Measurements from ENCODE around the gene ATG9B. TPM values are rescaled to one million over a fixed set of nuclear protein-coding genes. Genes with fewer than 3 reads are reported as not detected.

ATG9B gene
- total and polyA plus RNA-seq, 2 donors from 2014 or later = 0.19 TPM

GRCh38 chr7:151025924-151026671 is 1.8 kb upstream of the ATG9B start:
- no peak for FAIRE-seq
- no peak overlapping the region for H3K4me3 ChIP-seq (ENCODE audit: low read length in 3 of 3)

DNA sequence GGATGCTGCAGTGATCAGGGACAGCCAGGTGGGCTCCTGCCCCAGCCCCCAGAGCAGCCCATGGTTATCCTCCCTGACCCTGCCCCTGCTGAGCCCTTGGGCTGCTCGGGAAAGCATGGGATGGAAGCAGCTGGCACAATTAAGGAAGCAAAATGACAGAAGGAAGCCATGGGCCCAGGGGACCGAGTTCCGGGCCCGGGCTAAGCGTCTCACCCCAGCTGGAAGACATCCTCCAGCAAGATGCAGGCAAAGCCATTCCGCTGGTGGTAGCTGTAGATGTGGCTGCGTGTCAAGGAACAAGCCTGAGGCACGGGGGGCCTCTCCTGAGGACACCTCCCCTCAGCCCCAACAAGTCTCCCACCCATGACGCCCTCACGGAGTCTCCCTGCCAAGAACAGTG is 1.1 kb downstream of the ATG9B start:
- Histone ChIP-seq H3K27me3 (ENCODE audit: control insufficient read depth, insufficient read depth, low read length) (no peaks in the 10 kb centered on the region), H3K27ac (ENCODE audit: low read depth in 2 of 2, low read length in 2 of 2) (no peak overlapping the region), H3K36me3 (ENCODE audit: control insufficient read depth in 2 of 3, insufficient read depth in 3 of 3, low read length in 3 of 3) (no peaks in the 10 kb centered on the region), H3K9ac (ENCODE audit: low read length in 3 of 3) (no peak overlapping the region), H3K9me3 (ENCODE audit: control insufficient read depth in 2 of 3, insufficient read depth in 1 of 3, low read length in 3 of 3) (no peaks in the 10 kb centered on the region), H3K4me3 (ENCODE audit: low read length in 3 of 3) (no peak overlapping the region), H3K4me1 (ENCODE audit: control insufficient read depth in 2 of 3, insufficient read depth in 2 of 3, low read depth in 1 of 3, low read length in 3 of 3) (peaks cover 0 to 11% (median 0%) of the 10 kb centered on the region in 3 donors)
- intact Hi-C loops (cut with DNase I) = no loop called here
- no peak for FAIRE-seq
- peak in 1 of 5 donors; percentile 45 for DNase-seq
- TF ChIP-seq, protein P1, sequence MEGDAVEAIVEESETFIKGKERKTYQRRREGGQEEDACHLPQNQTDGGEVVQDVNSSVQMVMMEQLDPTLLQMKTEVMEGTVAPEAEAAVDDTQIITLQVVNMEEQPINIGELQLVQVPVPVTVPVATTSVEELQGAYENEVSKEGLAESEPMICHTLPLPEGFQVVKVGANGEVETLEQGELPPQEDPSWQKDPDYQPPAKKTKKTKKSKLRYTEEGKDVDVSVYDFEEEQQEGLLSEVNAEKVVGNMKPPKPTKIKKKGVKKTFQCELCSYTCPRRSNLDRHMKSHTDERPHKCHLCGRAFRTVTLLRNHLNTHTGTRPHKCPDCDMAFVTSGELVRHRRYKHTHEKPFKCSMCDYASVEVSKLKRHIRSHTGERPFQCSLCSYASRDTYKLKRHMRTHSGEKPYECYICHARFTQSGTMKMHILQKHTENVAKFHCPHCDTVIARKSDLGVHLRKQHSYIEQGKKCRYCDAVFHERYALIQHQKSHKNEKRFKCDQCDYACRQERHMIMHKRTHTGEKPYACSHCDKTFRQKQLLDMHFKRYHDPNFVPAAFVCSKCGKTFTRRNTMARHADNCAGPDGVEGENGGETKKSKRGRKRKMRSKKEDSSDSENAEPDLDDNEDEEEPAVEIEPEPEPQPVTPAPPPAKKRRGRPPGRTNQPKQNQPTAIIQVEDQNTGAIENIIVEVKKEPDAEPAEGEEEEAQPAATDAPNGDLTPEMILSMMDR (IDR thresholded peaks at IDR 0.05; ENCODE audit: borderline replicate concordance, extremely low read depth, insufficient read depth) = no peak

More at GRCh38 chr7:151025924-151026671, 1.8 kb upstream of the ATG9B start:
- Histone ChIP-seq H3K36me3 (ENCODE audit: control insufficient read depth in 2 of 3, insufficient read depth in 3 of 3, low read length in 3 of 3) (no peaks in the 10 kb centered on the region), H3K27ac (ENCODE audit: low read depth in 2 of 2, low read length in 2 of 2) (no peak overlapping the region), H3K27me3 (ENCODE audit: control insufficient read depth, insufficient read depth, low read length) (no peaks in the 10 kb centered on the region), H3K4me1 (ENCODE audit: control insufficient read depth in 2 of 3, insufficient read depth in 2 of 3, low read depth in 1 of 3, low read length in 3 of 3) (no peaks in the 10 kb centered on the region), H3K9ac (ENCODE audit: low read length in 3 of 3) (no peak overlapping the region), H3K9me3 (ENCODE audit: control insufficient read depth in 2 of 3, insufficient read depth in 1 of 3, low read length in 3 of 3) (no peaks in the 10 kb centered on the region)
- intact Hi-C loops (cut with DNase I) = no loop called here
- no peak for DNase-seq
- TF ChIP-seq, protein P1 (IDR thresholded peaks at IDR 0.05; ENCODE audit: borderline replicate concordance, extremely low read depth, insufficient read depth) = no peak

DNA sequence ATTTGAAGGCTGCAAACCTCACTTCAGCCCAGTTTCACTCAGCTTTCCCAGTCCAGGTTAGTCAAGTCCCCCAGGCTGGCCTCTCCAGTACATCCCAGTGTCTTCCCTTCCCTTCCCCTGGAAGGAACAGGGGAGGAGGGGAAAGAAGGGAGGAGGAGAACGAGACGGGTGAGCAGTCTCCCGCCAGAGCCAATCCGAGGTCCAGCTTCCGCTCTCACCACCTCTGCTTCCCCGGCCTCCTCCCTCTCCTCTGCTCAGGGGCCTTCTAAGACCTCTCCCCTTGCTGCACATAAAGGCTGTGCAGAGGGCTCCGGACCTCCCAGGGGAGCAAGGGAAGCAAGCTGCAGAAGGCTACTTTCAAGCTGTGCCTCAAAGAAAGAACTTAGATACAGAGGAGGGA is 4.1 kb downstream of the ATG9B start:
- DNase-seq (peak in 1 of 5 donors; percentile 22), FAIRE-seq (no peak)
- Histone ChIP-seq H3K36me3 (ENCODE audit: control insufficient read depth in 2 of 3, insufficient read depth in 3 of 3, low read length in 3 of 3) (no peaks in the 10 kb centered on the region), H3K4me3 (ENCODE audit: low read length in 3 of 3) (no peak overlapping the region), H3K9ac (ENCODE audit: low read length in 3 of 3) (no peak overlapping the region), H3K27me3 (ENCODE audit: control insufficient read depth, insufficient read depth, low read length) (peaks cover 5% of the 10 kb centered on the region), H3K27ac (ENCODE audit: low read depth in 2 of 2, low read length in 2 of 2) (no peak overlapping the region), H3K4me1 (ENCODE audit: control insufficient read depth in 2 of 3, insufficient read depth in 2 of 3, low read depth in 1 of 3, low read length in 3 of 3) (peaks cover 0 to 15% (median 0%) of the 10 kb centered on the region in 3 donors), H3K9me3 (ENCODE audit: control insufficient read depth in 2 of 3, insufficient read depth in 1 of 3, low read length in 3 of 3) (no peaks in the 10 kb centered on the region)
- TF ChIP-seq, protein P1 (IDR thresholded peaks at IDR 0.05; ENCODE audit: borderline replicate concordance, extremely low read depth, insufficient read depth) = no peak
- intact Hi-C loops (cut with DNase I) = no loop called here
